ENCODE data around the gene KCNA2.

Gene KCNA2

GRCh38 chr1:110554871-110555801 lies 51.0 kb downstream of the KCNA2 start:
- DNase-seq (ENCODE audit: insufficient read length, low spot score) (no peak), FAIRE-seq (no peak)
- no peak for TF ChIP-seq POLR2A (IDR thresholded peaks at IDR 0.05; ENCODE audit: low read depth, low read length)

GRCh38 chr1:110551278-110551809 lies 54.8 kb downstream of the KCNA2 start:
- FAIRE-seq (no peak), DNase-seq (ENCODE audit: insufficient read length, low spot score) (no peak)
- TF ChIP-seq POLR2A (IDR thresholded peaks at IDR 0.05; ENCODE audit: low read depth, low read length), result no peak

GRCh38 chr1:110549831-110550230 lies 56.3 kb downstream of the KCNA2 start:
- FAIRE-seq (no peak), DNase-seq (ENCODE audit: insufficient read length, low spot score) (no peak)
- no peak for TF ChIP-seq POLR2A (IDR thresholded peaks at IDR 0.05; ENCODE audit: low read depth, low read length)

- no peak for FAIRE-seq
- no peak for DNase-seq (ENCODE audit: insufficient read length, low spot score)
- TF ChIP-seq POLR2A (IDR thresholded peaks at IDR 0.05; ENCODE audit: low read depth, low read length), result no peak
These were observed 57.8 kb downstream of the KCNA2 start for GRCh38 chr1:110548381-110548780.

GRCh38 chr1:110547017-110547416 lies 59.1 kb downstream of the KCNA2 start:
- no peak for DNase-seq (ENCODE audit: insufficient read length, low spot score)
- TF ChIP-seq POLR2A (IDR thresholded peaks at IDR 0.05; ENCODE audit: low read depth, low read length), result no peak
- no peak for FAIRE-seq

- no peak for DNase-seq (ENCODE audit: insufficient read length, low spot score)
- no peak for FAIRE-seq
- no peak for TF ChIP-seq POLR2A (IDR thresholded peaks at IDR 0.05; ENCODE audit: low read depth, low read length)
These were observed 60.7 kb downstream of the KCNA2 start for GRCh38 chr1:110545492-110545891.

- no peak for TF ChIP-seq POLR2A (IDR thresholded peaks at IDR 0.05; ENCODE audit: low read depth, low read length)
- DNase-seq (ENCODE audit: insufficient read length, low spot score) (no peak), FAIRE-seq (no peak)
These were observed 61.4 kb downstream of the KCNA2 start for GRCh38 chr1:110544753-110545152.

Data from H54 (cell line).